Hepatocyte (in vitro differentiated cells): ENCODE results near the gene SOCS4. TPM values are rescaled to one million over a fixed set of nuclear protein-coding genes. Genes with fewer than 3 reads are reported as not detected.

Experiments used
- DNase-seq: peaks from one replicate; pipeline ENCODE4 v3.0.0-alpha.2; 2016; ENCODE audit warnings: low spot score
- H2AFZ ChIP-seq: fragments of 200-600 bp; sonication (generic); 2 replicates; pipeline ENCODE4 v1.6.0; 2016; ENCODE audit warnings: antibody characterized with exemption, mild to moderate bottlenecking
- H3K27ac ChIP-seq: fragments of 200-600 bp; sonication (generic); 2 replicates; pipeline ENCODE4 v1.5.1; 2016; ENCODE audit warnings: mild to moderate bottlenecking
- H3K27me3 ChIP-seq: fragments of 200-600 bp; sonication (generic); 2 replicates; pipeline ENCODE4 v1.6.1; 2016
- H3K36me3 ChIP-seq: fragments of 200-600 bp; sonication (generic); replicated peaks from 2 replicates; pipeline ENCODE4 v1.5.1; 2016; ENCODE audit warnings: low read depth; ENCODE audit not compliant: insufficient read depth
- H3K4me1 ChIP-seq: fragments of 200-600 bp; sonication (generic); 2 replicates; pipeline ENCODE4 v1.5.1; 2016; ENCODE audit warnings: mild to moderate bottlenecking, moderate library complexity; ENCODE audit not compliant: insufficient read depth
- H3K4me2 ChIP-seq: fragments of 200-600 bp; sonication (generic); 2 replicates; pipeline ENCODE4 v1.6.0; 2016
- H3K4me3 ChIP-seq: fragments of 200-600 bp; sonication (generic); 2 replicates; pipeline ENCODE4 v1.5.1; 2016; ENCODE audit warnings: mild to moderate bottlenecking
- H3K79me2 ChIP-seq: fragments of 200-600 bp; sonication (generic); 2 replicates; pipeline ENCODE4 v1.6.0; 2017; ENCODE audit warnings: mild to moderate bottlenecking
- H3K9me2 ChIP-seq: fragments of 200-600 bp; sonication (generic); replicated peaks from 2 replicates; pipeline ENCODE4 v1.6.0; 2017; ENCODE audit warnings: mild to moderate bottlenecking; ENCODE audit not compliant: insufficient read depth
- H3K9me3 ChIP-seq: fragments of 200-600 bp; sonication (generic); 2 replicates; pipeline ENCODE4 v1.5.1; 2016; ENCODE audit warnings: low read depth, mild to moderate bottlenecking
- H4K20me1 ChIP-seq: fragments of 200-600 bp; sonication (generic); 2 replicates; pipeline ENCODE4 v1.6.0; 2016; ENCODE audit warnings: mild to moderate bottlenecking; ENCODE audit not compliant: insufficient read depth, poor library complexity, severe bottlenecking
- CTCF ChIP-seq: fragments of 200-600 bp; sonication (generic); IDR thresholded peaks from 2 replicates; pipeline ENCODE4 v1.5.1; 2016; ENCODE audit warnings: antibody characterized with exemption, mild to moderate bottlenecking; ENCODE audit not compliant: poor library complexity
- EZH2 ChIP-seq: fragments of 200-600 bp; sonication (generic); IDR thresholded peaks from 2 replicates; pipeline ENCODE4 v1.6.1; 2016; ENCODE audit warnings: antibody characterized with exemption, mild to moderate bottlenecking, borderline replicate concordance
- EZH2phosphoT487 ChIP-seq: fragments of 200-600 bp; sonication (generic); IDR thresholded peaks from one replicate; pipeline ENCODE4 v1.6.1; 2018; ENCODE audit warnings: antibody characterized with exemption, mild to moderate bottlenecking, low read depth, moderate library complexity; ENCODE audit not compliant: unreplicated experiment, severe bottlenecking
- WGBS: methylation state at CpG from one replicate; pipeline ENCODE4 v1.1.6; 2016; ENCODE audit warnings: low lambda C conversion rate; ENCODE audit errors: missing lambda C conversion rate; 5-methylcytosine and 5-hydroxymethylcytosine counted together
- polyA plus RNA-seq: library from polyadenylated mRNA; unstranded; fragments of >200 nt; fragmentation: Nextera tagmentation; extraction: Ambion mirVana; gene quantifications from 2 replicates; pipeline ENCODE4 v1.2.1, GENCODE V29; 2016
- total RNA-seq: library from RNA; depleted of rRNA; stranded (reverse); fragments of >200 nt; gene quantifications from 2 replicates; pipeline ENCODE4 v1.2.3, GENCODE V29; 2014

Gene SOCS4
- total and polyA plus RNA-seq, 2 experiments from 2014 or later, result 4.1 to 18.8 TPM

GRCh38 chr14:54985156-54985555, 41.9 kb upstream of the SOCS4 start:
- Histone ChIP-seq H3K9me2 (no peaks in the 10 kb centered on the region), H3K4me2 (no peak overlapping the region), H3K9me3 (no peaks in the 10 kb centered on the region), H3K27ac (no peak overlapping the region), H3K4me1 (no peaks in the 10 kb centered on the region), H3K27me3 (no peaks in the 10 kb centered on the region), H3K36me3 (no peaks in the 10 kb centered on the region), H3K79me2 (no peaks in the 10 kb centered on the region), H4K20me1 (no peaks in the 10 kb centered on the region), H2AFZ (no peak overlapping the region), H3K4me3 (no peak overlapping the region)
- no peak for DNase-seq
- no peak for TF ChIP-seq CTCF
- TF ChIP-seq EZH2, result no peak
- no peak for TF ChIP-seq EZH2phosphoT487
- WGBS, result 93% methylated on average over 4 of the region's 4 CpGs

- Histone ChIP-seq H4K20me1 (no peaks in the 10 kb centered on the region), H3K9me3 (no peaks in the 10 kb centered on the region), H3K4me1 (no peaks in the 10 kb centered on the region), H3K4me2 (no peak overlapping the region), H3K9me2 (no peaks in the 10 kb centered on the region), H3K27ac (no peak overlapping the region), H2AFZ (no peak overlapping the region), H3K27me3 (no peaks in the 10 kb centered on the region), H3K36me3 (no peaks in the 10 kb centered on the region), H3K4me3 (no peak overlapping the region), H3K79me2 (no peaks in the 10 kb centered on the region)
- DNase-seq, result no peak
- WGBS, result 87% methylated on average over 3 of the region's 3 CpGs
- no peak for TF ChIP-seq EZH2
- TF ChIP-seq CTCF, result no peak
- TF ChIP-seq EZH2phosphoT487, result no peak
Observed at GRCh38 chr14:55000381-55000780, 26.7 kb upstream of the SOCS4 start.

- TF ChIP-seq EZH2 (no peak), EZH2phosphoT487 (no peak), CTCF (no peak)
- no peak for DNase-seq
- no peaks in the 10 kb centered on the region for H3K79me2 ChIP-seq
- no peak overlapping the region for H3K4me3 ChIP-seq
- no peaks in the 10 kb centered on the region for H3K9me2 ChIP-seq
- no peaks in the 10 kb centered on the region for H4K20me1 ChIP-seq
- H3K9me3 ChIP-seq, result no peaks in the 10 kb centered on the region
- H3K4me1 ChIP-seq, result no peaks in the 10 kb centered on the region
- H3K27me3 ChIP-seq, result no peaks in the 10 kb centered on the region
- no peak overlapping the region for H3K4me2 ChIP-seq
- 87% methylated on average over 4 of the region's 4 CpGs for WGBS
- no peak overlapping the region for H2AFZ ChIP-seq
- no peak overlapping the region for H3K27ac ChIP-seq
- H3K36me3 ChIP-seq, result no peaks in the 10 kb centered on the region
Observed at GRCh38 chr14:55005071-55005470, 22.0 kb upstream of the SOCS4 start.

- Histone ChIP-seq H3K27me3 (no peaks in the 10 kb centered on the region), H3K36me3 (no peaks in the 10 kb centered on the region), H3K9me3 (no peaks in the 10 kb centered on the region), H2AFZ (no peak overlapping the region), H4K20me1 (no peaks in the 10 kb centered on the region), H3K4me2 (no peak overlapping the region), H3K9me2 (no peaks in the 10 kb centered on the region), H3K4me1 (no peaks in the 10 kb centered on the region), H3K4me3 (no peak overlapping the region), H3K79me2 (no peaks in the 10 kb centered on the region), H3K27ac (no peak overlapping the region)
- no peak for DNase-seq
- WGBS, result 83% methylated on average over 2 of the region's 2 CpGs
- TF ChIP-seq EZH2phosphoT487 (no peak), CTCF (no peak), EZH2 (no peak)
Observed at GRCh38 chr14:55015006-55015405, 12.0 kb upstream of the SOCS4 start.
